Jurkat, Clone E6-1 (cell line): ENCODE data around the gene HJV.
"Not testable (repeated sequence)": the region's sequence is repeated elsewhere in the genome, so short reads cannot be mapped to it uniquely, and the experiment has no call there.

Source experiments
- DNase-seq: peaks from one replicate; pipeline ENCODE4 v3.0.0-alpha.2; 2011; ENCODE audit warnings: low read depth, low spot score
- H3K4me3 ChIP-seq: 2 replicates; pipeline ENCODE4 v1.5.1; 2011; ENCODE audit warnings: mild to moderate bottlenecking, low read length, control low read depth, moderate library complexity

The HJV gene

GRCh38 chr1:146025787-146026495 is 4.4 kb upstream of the HJV start:
- not testable (repeated sequence) for DNase-seq, H3K4me3 ChIP-seq

- no peak for DNase-seq
- no peak overlapping the region for H3K4me3 ChIP-seq
Measured at GRCh38 chr1:146022403-146023127, 1.0 kb upstream of the HJV start.

- no peak overlapping the region for H3K4me3 ChIP-seq
Measured at GRCh38 chr1:146021050-146021445, 487 bp downstream of the HJV start.

GRCh38 chr1:146020058-146021049 is 1.2 kb downstream of the HJV start:
- no peak for DNase-seq
- H3K4me3 ChIP-seq, result no peak overlapping the region

More at GRCh38 chr1:146021050-146021445, 487 bp downstream of the HJV start:
- DNase-seq, result no peak

GRCh38 chr1:146019231-146020057 is 2.1 kb downstream of the HJV start:
- no peak overlapping the region for H3K4me3 ChIP-seq
- DNase-seq, result no peak

GRCh38 chr1:146016891-146017290 is 4.6 kb downstream of the HJV start:
- no peak overlapping the region for H3K4me3 ChIP-seq
- no peak for DNase-seq

GRCh38 chr1:146013559-146013922 is 8.0 kb downstream of the HJV start:
- H3K4me3 ChIP-seq, result no peak overlapping the region
- no peak for DNase-seq

GRCh38 chr1:146012703-146013558 is 8.6 kb downstream of the HJV start:
- no peak overlapping the region for H3K4me3 ChIP-seq
- DNase-seq, result peak; percentile 58

- no peak overlapping the region for H3K4me3 ChIP-seq
- DNase-seq, result no peak
Measured at GRCh38 chr1:146010126-146010738, 11.3 kb downstream of the HJV start.

DNA sequence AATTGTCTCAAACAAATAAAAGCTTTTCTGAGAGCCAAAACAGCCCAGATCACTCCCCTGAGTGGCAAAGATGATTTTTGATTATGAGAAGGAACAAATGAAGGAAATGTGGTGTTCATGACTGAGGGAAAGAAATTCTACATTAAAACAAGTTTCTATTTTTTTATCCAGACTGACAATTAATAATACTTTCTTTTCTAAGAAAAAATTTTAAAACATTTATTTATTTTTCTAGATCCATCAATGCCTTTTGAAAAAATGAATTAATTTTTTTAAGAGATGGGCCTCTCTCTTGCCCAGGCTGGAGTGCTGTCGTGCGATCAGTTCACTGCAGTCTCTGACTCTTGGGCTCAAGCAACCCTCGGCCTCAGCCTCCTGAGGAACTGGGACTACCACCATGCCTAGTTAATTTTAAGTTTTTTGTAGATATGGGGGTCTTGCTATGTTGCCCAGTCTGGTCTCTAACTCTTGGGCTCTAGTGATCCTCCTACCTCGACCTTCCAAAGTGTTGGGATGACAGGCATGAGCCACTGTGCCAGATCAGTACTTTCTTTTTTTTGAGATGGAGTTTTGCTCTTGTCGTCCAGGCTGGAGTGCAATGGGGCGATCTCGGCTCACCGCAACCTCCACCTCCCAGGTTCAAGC is 13.9 kb downstream of the HJV start:
- no peak for DNase-seq
- no peak overlapping the region for H3K4me3 ChIP-seq

DNA sequence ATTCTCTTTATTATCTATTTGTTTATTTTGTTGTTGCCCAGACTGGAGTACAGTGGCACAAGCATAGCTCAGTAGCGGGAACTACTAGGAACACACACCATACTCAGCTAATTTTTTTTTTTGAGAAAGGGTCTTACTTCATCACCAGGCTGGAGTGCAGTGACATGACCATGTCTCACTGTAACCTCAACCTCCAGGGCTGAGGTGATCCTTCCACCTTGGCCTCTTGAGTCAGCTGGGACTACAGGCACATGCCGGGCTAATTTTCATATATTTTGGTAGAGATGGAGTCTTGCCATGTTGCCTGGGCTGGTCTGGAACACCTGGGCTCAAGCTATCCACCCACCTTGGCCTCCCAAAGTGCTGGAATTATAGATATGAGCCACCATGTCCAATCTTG is 19.8 kb downstream of the HJV start:
- no peak overlapping the region for H3K4me3 ChIP-seq
- no peak for DNase-seq

- peak; percentile 54 for DNase-seq
- no peak overlapping the region for H3K4me3 ChIP-seq
Measured at GRCh38 chr1:145999321-146000024, 22.1 kb downstream of the HJV start.

DNA sequence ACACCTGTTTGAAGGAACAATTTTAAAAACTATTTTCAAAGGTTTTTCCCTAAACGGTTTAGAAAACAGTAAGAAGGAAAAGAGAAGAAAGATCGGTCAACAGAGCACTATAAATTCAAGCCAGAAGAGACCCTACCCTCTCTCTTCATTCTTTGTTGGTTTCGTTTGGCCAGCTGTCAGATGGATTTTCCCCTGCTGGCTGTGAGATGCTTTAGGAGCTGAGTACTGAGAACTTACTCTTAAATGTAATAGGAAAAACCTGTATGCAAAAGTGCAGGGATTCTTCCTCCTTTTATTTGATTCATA is 23.9 kb downstream of the HJV start:
- no peak overlapping the region for H3K4me3 ChIP-seq
- DNase-seq, result no peak

DNA sequence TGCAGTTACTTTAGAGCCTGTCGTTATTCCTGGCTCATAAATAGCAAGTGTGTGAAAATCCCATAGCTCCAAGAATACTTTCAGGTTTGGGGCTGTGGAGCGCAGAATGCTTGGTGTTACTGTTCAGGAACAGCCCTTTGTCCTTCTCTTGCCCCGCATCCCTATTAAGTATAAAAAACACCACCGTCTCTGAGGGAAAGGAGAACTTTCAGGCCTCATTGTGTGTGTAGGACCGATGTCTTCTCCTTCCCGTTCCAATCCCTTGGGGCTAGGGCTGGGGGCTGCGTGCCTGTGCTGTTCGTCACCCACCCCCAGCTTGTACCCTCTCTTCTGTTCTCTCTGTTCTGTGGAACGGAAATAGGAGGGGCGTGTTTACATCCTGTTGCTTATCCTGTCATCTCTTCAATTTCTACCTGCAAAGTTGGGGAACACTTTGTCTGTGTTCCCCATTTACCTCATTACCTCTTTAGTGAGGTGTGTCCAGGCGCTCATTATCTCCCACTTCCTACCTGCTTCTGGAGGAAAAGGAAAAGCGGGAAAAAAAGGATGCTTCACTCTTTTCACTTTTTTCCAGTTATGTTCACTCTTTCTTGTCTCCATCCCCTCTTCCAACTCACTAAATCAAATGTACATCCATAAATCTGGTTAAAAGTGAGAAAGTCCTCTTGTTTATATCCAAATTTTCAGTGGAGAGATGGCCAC is 24.4 kb downstream of the HJV start:
- H3K4me3 ChIP-seq, result peak overlapping the region; percentile 36
- DNase-seq, result peak; percentile 63

- H3K4me3 ChIP-seq, result peak within 1 kb of the TSS; percentile 36
- DNase-seq, result no peak
Measured at GRCh38 chr1:145996433-145997015, 25.0 kb downstream of the HJV start, which contains the start of gene TXNIP. Gene TXNIP (minus strand): TSS chr1:145996579. CDS start chr1:145996266, 313 bp downstream.

DNA sequence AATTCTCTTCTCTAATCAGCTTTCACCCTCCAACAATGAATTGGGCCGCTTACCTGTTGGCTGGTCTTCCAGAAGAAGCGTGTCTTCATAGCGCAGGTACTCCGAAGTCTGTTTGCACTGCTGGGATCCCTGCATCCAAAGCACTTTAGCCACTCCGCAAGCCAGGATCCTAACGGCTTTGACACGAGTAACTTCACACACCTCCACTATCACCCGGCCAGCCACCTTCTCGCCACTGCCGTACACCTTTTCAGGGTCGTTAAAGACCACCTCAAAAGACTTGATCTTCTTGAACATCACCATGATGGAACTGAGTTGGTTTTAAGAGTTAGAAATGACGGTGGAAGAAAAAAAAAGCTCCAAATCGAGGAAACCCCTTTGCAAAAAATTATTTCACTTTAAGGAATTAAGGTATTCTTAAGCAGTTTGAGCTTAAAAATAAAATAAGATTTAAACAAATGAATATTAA is 25.5 kb downstream of the HJV start:
- DNase-seq, result no peak
- H3K4me3 ChIP-seq, result no peak overlapping the region
